H1 (cell line): ENCODE data around the gene PACS1. TPM values are rescaled to one million over a fixed set of nuclear protein-coding genes. Genes with fewer than 3 reads are reported as not detected.

Experiments
- CTCF ChIA-PET: fragments of 300-600 bp; sonication (Branson Sonifier 250); formaldehyde crosslinking; loops from one replicate; lab custom pipeline; 2021; ENCODE audit not compliant: partially characterized antibody; lab: Charles Lee
- POLR2A ChIA-PET: fragments of 300-600 bp; sonication (Branson Sonifier 250); formaldehyde crosslinking; loops from one replicate; lab custom pipeline; 2021; ENCODE audit warnings: inconsistent platforms; ENCODE audit not compliant: partially characterized antibody; lab: Charles Lee
- DNase-seq, 2 experiments: peaks; one replicate each; pipeline versions ENCODE4 v3.0.0 to v3.0.0-alpha.2; 2010 to 2022; ENCODE audit warnings: low spot score in 2 of 2, low read depth in 1 of 2, mixed read lengths in 1 of 2
- FAIRE-seq: peaks from 2 replicates; lab custom pipeline; 2011; peaks lifted over from hg19 to GRCh38; lab: Jason Lieb, UNC
- H2AFZ ChIP-seq: 2 replicates; pipeline ENCODE4 v1.8.1; 2012; ENCODE audit warnings: low read length, inconsistent platforms
- H2AK5ac ChIP-seq: 2 replicates; pipeline ENCODE4 v1.6.1; 2013; ENCODE audit warnings: low read depth, low read length
- H2BK120ac ChIP-seq: replicated peaks from 2 replicates; pipeline ENCODE3; 2013; ENCODE audit warnings: low read depth, low read length, inconsistent platforms
- H2BK12ac ChIP-seq: 2 replicates; pipeline ENCODE4 v1.6.1; 2013; ENCODE audit warnings: low read depth, low read length
- H2BK15ac ChIP-seq: 2 replicates; pipeline ENCODE4 v1.6.1; 2013; ENCODE audit warnings: low read length
- H2BK20ac ChIP-seq: 2 replicates; pipeline ENCODE4 v1.6.1; 2013; ENCODE audit warnings: low read length
- H2BK5ac ChIP-seq: 2 replicates; pipeline ENCODE4 v1.6.1; 2013; ENCODE audit warnings: low read depth, low read length
- H3K14ac ChIP-seq: 2 replicates; pipeline ENCODE4 v1.6.1; 2013; ENCODE audit warnings: inconsistent platforms; ENCODE audit not compliant: insufficient read length
- H3K18ac ChIP-seq: 2 replicates; pipeline ENCODE4 v1.6.1; 2013; ENCODE audit warnings: low read length; ENCODE audit errors: extremely low read depth
- H3K23ac ChIP-seq: 2 replicates; pipeline ENCODE4 v1.6.1; 2013; ENCODE audit warnings: inconsistent platforms; ENCODE audit not compliant: insufficient read length
- H3K23me2 ChIP-seq: 2 replicates; pipeline ENCODE4 v1.6.1; 2013; ENCODE audit warnings: low read depth, low read length
- H3K27ac ChIP-seq: 2 replicates; pipeline ENCODE4 v1.6.1; 2011; ENCODE audit warnings: low read depth, low read length, inconsistent platforms
- H3K27me3 ChIP-seq, 4 experiments: replicated peaks in 1 of 4; 1 replicate in 1 of 4; 2 replicates in 3 of 4; pipeline versions ENCODE4 v1.6.1 to v1.8.1; 2011 to 2013; ENCODE audit warnings: low read length in 3 of 4, mild to moderate bottlenecking in 3 of 4, inconsistent platforms in 2 of 4, mixed read lengths in 2 of 4, moderate library complexity in 1 of 4; ENCODE audit not compliant: control insufficient read depth in 3 of 4, insufficient read depth in 3 of 4; ENCODE audit errors: extremely low read depth in 1 of 4
- H3K36me3 ChIP-seq, 4 experiments: 2 replicates each; pipeline versions ENCODE4 v1.6.1 to v1.8.1; 2011 to 2013; ENCODE audit warnings: mild to moderate bottlenecking in 4 of 4, low read length in 3 of 4, moderate library complexity in 2 of 4, control low read depth in 1 of 4, inconsistent platforms in 1 of 4; ENCODE audit not compliant: insufficient read depth in 4 of 4, control insufficient read depth in 2 of 4
- H3K4ac ChIP-seq: replicated peaks from 2 replicates; pipeline ENCODE3; 2013; ENCODE audit warnings: low read length, low read depth, mixed read lengths, inconsistent platforms; ENCODE audit not compliant: insufficient read length
- H3K4me1 ChIP-seq, 4 experiments: replicated peaks in 1 of 4; 1 replicate in 1 of 4; 2 replicates in 3 of 4; pipeline versions ENCODE4 v1.6.1 to v1.8.1; 2011 to 2013; ENCODE audit warnings: low read length in 3 of 4, inconsistent platforms in 2 of 4, mixed read lengths in 1 of 4; ENCODE audit not compliant: insufficient read depth in 4 of 4, control insufficient read depth in 3 of 4
- H3K4me2 ChIP-seq, 2 experiments: 2 replicates each; pipeline versions ENCODE4 v1.6.1 to v1.8.1; 2011 to 2013; ENCODE audit warnings: low read depth in 2 of 2, low read length in 2 of 2, control low read depth in 1 of 2, inconsistent platforms in 1 of 2, mild to moderate bottlenecking in 1 of 2; ENCODE audit not compliant: insufficient read depth in 1 of 2
- H3K4me3 ChIP-seq, 4 experiments: fragments of 200-600, 300-600 bp in 1 of 4; sonication (generic), shearing (Covaris generic), sonication (Bioruptor Twin) in 1 of 4; 2 replicates each; pipeline versions ENCODE4 v1.5.1 to v1.8.1; 2011 to 2016; ENCODE audit warnings: low read length in 4 of 4, low read depth in 3 of 4, control low read depth in 2 of 4, inconsistent platforms in 2 of 4, mild to moderate bottlenecking in 2 of 4, mixed read lengths in 1 of 4, moderate library complexity in 1 of 4; ENCODE audit not compliant: insufficient read depth in 2 of 4; ENCODE audit errors: extremely low read depth in 1 of 4
- H3K56ac ChIP-seq: replicated peaks from 2 replicates; pipeline ENCODE3; 2013; ENCODE audit warnings: low read depth, mild to moderate bottlenecking, mixed read lengths, low read length, inconsistent platforms; ENCODE audit not compliant: insufficient read length
- H3K79me1 ChIP-seq: 2 replicates; pipeline ENCODE4 v1.6.1; 2013; ENCODE audit warnings: low read depth, low read length, control low read depth
- H3K79me2 ChIP-seq, 2 experiments: 2 replicates each; pipeline versions ENCODE4 v1.6.1 to v1.8.1; 2012 to 2013; ENCODE audit warnings: low read length in 2 of 2, mild to moderate bottlenecking in 2 of 2, inconsistent platforms in 1 of 2; ENCODE audit not compliant: insufficient read depth in 2 of 2, control insufficient read depth in 1 of 2
- H3K9ac ChIP-seq, 4 experiments: replicated peaks in 1 of 4; 1 replicate in 1 of 4; 2 replicates in 3 of 4; pipeline versions ENCODE4 v1.6.1 to v1.8.1; 2011 to 2013; ENCODE audit warnings: low read depth in 3 of 4, low read length in 3 of 4, control low read depth in 2 of 4, mild to moderate bottlenecking in 2 of 4, moderate library complexity in 2 of 4, inconsistent platforms in 1 of 4; ENCODE audit errors: extremely low read depth in 1 of 4
- H3K9me3 ChIP-seq, 2 experiments: 2 replicates each; pipeline versions ENCODE4 v1.6.1 to v1.8.1; 2012 to 2013; ENCODE audit warnings: mild to moderate bottlenecking in 2 of 2, moderate library complexity in 2 of 2, control low read depth in 1 of 2, inconsistent platforms in 1 of 2, low read depth in 1 of 2, low read length in 1 of 2, mixed read lengths in 1 of 2; ENCODE audit not compliant: insufficient read depth in 2 of 2
- H4K20me1 ChIP-seq, 2 experiments: replicated peaks in 1 of 2; 2 replicates each; pipeline versions ENCODE3 to v1.8.1; 2011 to 2013; ENCODE audit warnings: inconsistent platforms in 2 of 2, low read length in 2 of 2, mild to moderate bottlenecking in 1 of 2; ENCODE audit not compliant: insufficient read depth in 2 of 2, control insufficient read depth in 1 of 2
- H4K5ac ChIP-seq: 2 replicates; pipeline ENCODE4 v1.6.1; 2013; ENCODE audit warnings: low read length, low read depth, mixed read lengths, inconsistent platforms; ENCODE audit not compliant: insufficient read length
- H4K8ac ChIP-seq: 2 replicates; pipeline ENCODE4 v1.8.0; 2013; ENCODE audit warnings: mild to moderate bottlenecking, moderate library complexity, low read length, inconsistent platforms; ENCODE audit not compliant: insufficient read depth; ENCODE audit errors: extremely low read depth
- H4K91ac ChIP-seq: replicated peaks from 2 replicates; pipeline ENCODE3; 2013; ENCODE audit warnings: low read length, mixed read lengths, inconsistent platforms; ENCODE audit not compliant: insufficient read length
- ATF2 ChIP-seq: IDR thresholded peaks from 2 replicates; pipeline ENCODE4 v1.6.1; 2012; ENCODE audit warnings: low read length, inconsistent platforms
- SIX5 ChIP-seq: IDR thresholded peaks from 2 replicates; pipeline ENCODE4 v1.6.1; 2011; ENCODE audit warnings: mild to moderate bottlenecking, low read depth, low read length
- WGBS, 2 experiments: shearing (Covaris generic) in 1 of 2; methylation state at CpG; one replicate each; pipeline versions ENCODE4 v1.1.6 to v1.1.7; 2013 to 2015; ENCODE audit warnings: low lambda C conversion rate in 2 of 2, mixed read lengths in 2 of 2, inconsistent platforms in 1 of 2, low coverage in 1 of 2, missing lambda C conversion rate in 1 of 2; ENCODE audit not compliant: insufficient replicate concordance in 2 of 2, insufficient coverage in 1 of 2, insufficient read length in 1 of 2; ENCODE audit errors: extremely low coverage in 1 of 2, missing lambda C conversion rate in 1 of 2; 5-methylcytosine and 5-hydroxymethylcytosine counted together
- polyA plus RNA-seq, 7 experiments: library from polyadenylated mRNA; depleted of rRNA in 3 of 7; stranded (reverse) in 5 of 7; unstranded in 2 of 7; fragments of >200 nt in 5 of 7; fragments of 200-250 nt in 2 of 7; gene quantifications; 1 replicate in 5 of 7; 2 replicates in 1 of 7; 4 replicates in 1 of 7; pipeline versions ENCODE4 v1.2.1 to v1.2.3, GENCODE V29; 2011 to 2013; ENCODE audit warnings: missing spikeins in 2 of 7, mixed read lengths in 2 of 7
- total RNA-seq: library from RNA; stranded (reverse); fragmentation: NEBNext Ultra II Directional; extraction: Animal tissue kit (Norgen Biotek cat#: 25700); gene quantifications from 2 replicates; pipeline ENCODE4 v1.2.1, GENCODE V29; 2021

The PACS1 gene
- total and polyA plus RNA-seq, 2 of the 8 experiments (the other 6 are each of a cell fraction or from before 2014, with no cell fraction given): 11.5 to 36.0 TPM

- H2BK12ac ChIP-seq: peak overlapping the region; percentile 93
- peaks cover 19% of the 10 kb centered on the region for H3K79me1 ChIP-seq
- TF ChIP-seq ATF2 (0 out of 2 replicates have a peak, but pooled peaks have one; percentile 3), SIX5 (no peak)
- TF ChIP-seq, all 59 proteins: peak for 1
- peak overlapping the region in 3 of 4 experiments; percentile 74 to 93 (median 91); a peak in 6 of 7 replicates for H3K9ac ChIP-seq
- H3K4me1 ChIP-seq: peaks cover 0 to 24% (median 19%) of the 10 kb centered on the region in 4 experiments; a peak in 6 of 7 replicates
- peaks cover 14% of the 10 kb centered on the region; the same call in 1 of the 2 replicates for H3K23me2 ChIP-seq
- no peak overlapping the region for H2BK120ac ChIP-seq
- peak overlapping the region; percentile 91 for H3K56ac ChIP-seq
- H3K18ac ChIP-seq: peak overlapping the region; percentile 68
- peaks cover 8 to 22% (median 14%) of the 10 kb centered on the region in 4 experiments for H3K36me3 ChIP-seq
- peak overlapping the region; percentile 71 for H3K4ac ChIP-seq
- H2AFZ ChIP-seq: no peak overlapping the region
- H4K91ac ChIP-seq: peak overlapping the region; percentile 61
- peak overlapping the region; percentile 94; the same call in 1 of the 2 replicates for H4K8ac ChIP-seq
- H3K27me3 ChIP-seq: no peaks in the 10 kb centered on the region
- no peak overlapping the region for H3K23ac ChIP-seq
- DNase-seq (no peak), FAIRE-seq (no peak)
- no peak overlapping the region; the same call in 1 of the 2 replicates for H2AK5ac ChIP-seq
- CTCF ChIA-PET: interaction anchor here (0.8 to 12.0 kb wide), 5 partner anchors 10 to 398 kb away, joined by 3 to 144 read pairs (median 3); no protein-coding TSS in a partner anchor
- H3K79me2 ChIP-seq: peaks cover 10 to 36% of the 10 kb centered on the region in 2 experiments
- POLR2A ChIA-PET: interaction anchor here (0.8 to 13.4 kb wide), 13 partner anchors 9 to 207 kb away, joined by 3 to 150 read pairs (median 5); partner anchors contain the start of genes BANF1, CCDC85B, EIF1AD and FIBP
- no peak overlapping the region for H2BK20ac ChIP-seq
- peak overlapping the region; percentile 88 for H4K5ac ChIP-seq
- peaks cover 0 to 7% of the 10 kb centered on the region in 2 experiments for H4K20me1 ChIP-seq
- peak overlapping the region; percentile 72 to 99 for H3K4me2 ChIP-seq
- no peaks in the 10 kb centered on the region for H3K9me3 ChIP-seq
- peak overlapping the region; percentile 66; the same call in 1 of the 2 replicates for H2BK15ac ChIP-seq
- peak overlapping the region; percentile 54 for H2BK5ac ChIP-seq
- H3K27ac ChIP-seq: peak overlapping the region; percentile 85
- peak overlapping the region; percentile 97 to 99 (median 98) for H3K4me3 ChIP-seq
- 23% methylated on average over 12 of the region's 12 CpGs; no CpG with 5 or more reads in 1 of the 2 experiments for WGBS, 2 experiments
- H3K14ac ChIP-seq: peak overlapping the region; percentile 27
Observed at GRCh38 chr11:66051371-66051765, 18.7 kb upstream of the PACS1 start.
